Upper lobe of left lung (tissue), 6 donors: ENCODE data around the gene TFB1M. TPM values are rescaled to one million over a fixed set of nuclear protein-coding genes. Genes with fewer than 3 reads are reported as not detected.

Experiments
- ATAC-seq, 2 donors: fragments of 200-7000 bp; cut with Tn5 transposase; one replicate each; pipeline ENCODE4 v1.9.1; 2022; ENCODE audit warnings: mild to moderate bottlenecking in 2 of 2, moderate library complexity in 2 of 2; ENCODE audit not compliant: low FRiP score in 2 of 2
- DNase-seq, 2 donors: peaks; one replicate each; pipeline ENCODE4 v3.0.0-alpha.2; 2019 to 2020
- H3K27ac ChIP-seq, 4 donors: fragments of 200-600 bp; sonication (generic); one replicate each; pipeline ENCODE4 v1.5.1; 2016 to 2019
- H3K27me3 ChIP-seq, 4 donors: fragments of 200-600 bp; sonication (generic); one replicate each; pipeline ENCODE4 v1.5.1; 2017 to 2019
- H3K36me3 ChIP-seq, 4 donors: fragments of 200-600 bp; sonication (generic); one replicate each; pipeline ENCODE4 v1.5.1; 2016 to 2019
- H3K4me1 ChIP-seq, 4 donors: fragments of 200-600 bp; sonication (generic); one replicate each; pipeline ENCODE4 v1.5.1; 2018 to 2019
- H3K4me3 ChIP-seq, 4 donors: fragments of 200-600 bp; sonication (generic); one replicate each; pipeline ENCODE4 v1.5.1; 2017 to 2019; ENCODE audit warnings: mild to moderate bottlenecking in 2 of 4, moderate library complexity in 1 of 4
- H3K9me3 ChIP-seq, 4 donors: fragments of 200-600 bp; sonication (generic); one replicate each; pipeline ENCODE4 v1.5.1; 2018 to 2019
- EP300 ChIP-seq, 4 donors: sonication (generic); formaldehyde crosslinking; IDR thresholded peaks; one replicate each; pipeline ENCODE4 v1.5.1; 2017; ENCODE audit warnings: antibody characterized with exemption in 4 of 4, control low read depth in 2 of 4
- POLR2A ChIP-seq, 4 donors: fragments of 450-650 bp; IDR thresholded peaks; one replicate each; pipeline ENCODE4 v1.5.1; 2016 to 2017; ENCODE audit warnings: antibody characterized with exemption in 4 of 4, mild to moderate bottlenecking in 2 of 4
- POLR2AphosphoS5 ChIP-seq, 2 donors: sonication (generic); formaldehyde crosslinking; IDR thresholded peaks; one replicate each; pipeline ENCODE4 v1.5.1; 2017; ENCODE audit warnings: antibody characterized with exemption in 2 of 2
- WGBS, 2 donors: methylation state at CpG; one replicate each; pipeline ENCODE4 v1.1.5; 2017 to 2018; 5-methylcytosine and 5-hydroxymethylcytosine counted together
- total RNA-seq, 6 donors: library from RNA; depleted of rRNA in 4 of 6; stranded (reverse); fragments of >200 nt in 4 of 6; gene quantifications; one replicate each; pipeline versions ENCODE4 v1.1.0 to v1.2.1, GENCODE V29; 2016 to 2021
- TF ChIP-seq, protein P1 (sequence below), 6 experiments: fragments of 450-650 bp in 4 of 6; fragments of 200-600 bp in 2 of 6; sonication (generic) in 2 of 6; IDR thresholded peaks; one replicate each; pipeline ENCODE4 v1.5.1; 2016 to 2019; ENCODE audit warnings: antibody characterized with exemption in 6 of 6
- donor health status: DM: no; HTN: no; CAD: no; lungs with moderate emphysema.
- donor health status: DM: no; HTN: yes; CAD: no; lungs with severe emphysema.

TFB1M gene
- total RNA-seq, 6 donors from 2014 or later: 4.2 to 19.6 (median 15.0) TPM

DNA sequence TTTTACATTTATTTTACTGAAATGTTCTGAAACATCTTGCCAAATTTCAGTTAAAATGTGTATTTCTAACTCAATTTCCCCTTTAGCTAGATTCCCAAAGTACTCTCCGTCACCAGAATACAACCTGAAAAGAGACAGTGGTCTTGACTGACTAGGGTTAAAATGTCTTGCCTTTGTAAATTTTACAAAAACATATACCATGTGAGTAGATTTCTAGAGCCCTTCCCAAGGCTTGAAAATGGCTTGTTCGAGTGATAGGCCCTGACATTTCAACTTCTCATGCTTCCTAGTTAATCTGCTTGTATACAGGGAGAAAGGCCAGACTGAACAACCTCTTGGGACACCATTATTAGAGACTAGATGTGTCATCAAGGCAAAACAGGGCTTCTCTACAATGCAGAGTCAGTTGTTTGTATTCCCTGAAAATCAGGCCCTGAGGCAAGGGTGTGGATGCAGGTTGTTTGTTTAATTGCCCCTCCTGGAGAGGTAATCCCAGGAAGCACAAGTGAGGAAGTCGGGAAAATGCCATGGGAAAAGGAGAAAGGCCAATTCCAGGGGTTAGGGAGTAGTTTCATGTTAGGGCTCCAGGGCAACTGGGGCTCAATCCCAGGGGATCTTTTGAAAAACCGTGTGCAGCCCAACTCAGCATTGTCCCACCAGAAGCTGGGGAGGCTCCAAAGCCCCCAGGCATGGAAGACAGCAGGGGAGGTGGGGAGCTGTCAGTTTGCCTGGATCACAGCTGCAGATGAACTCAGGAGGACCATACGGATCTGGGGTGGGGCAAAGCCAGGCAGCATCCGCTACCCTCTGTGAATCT is 11.6 kb upstream of the TFB1M start:
- H3K27ac ChIP-seq: no peak overlapping the region
- no peak for DNase-seq
- no peak overlapping the region for H3K4me3 ChIP-seq
- no peaks in the 10 kb centered on the region for H3K9me3 ChIP-seq
- WGBS, 2 donors: 88 to 89% methylated on average over 5 to 6 of the region's 6 CpGs
- no peaks in the 10 kb centered on the region for H3K27me3 ChIP-seq
- no peak for ATAC-seq
- no peak for TF ChIP-seq POLR2AphosphoS5 (IDR thresholded peaks at IDR 0.05)
- TF ChIP-seq, protein P1, sequence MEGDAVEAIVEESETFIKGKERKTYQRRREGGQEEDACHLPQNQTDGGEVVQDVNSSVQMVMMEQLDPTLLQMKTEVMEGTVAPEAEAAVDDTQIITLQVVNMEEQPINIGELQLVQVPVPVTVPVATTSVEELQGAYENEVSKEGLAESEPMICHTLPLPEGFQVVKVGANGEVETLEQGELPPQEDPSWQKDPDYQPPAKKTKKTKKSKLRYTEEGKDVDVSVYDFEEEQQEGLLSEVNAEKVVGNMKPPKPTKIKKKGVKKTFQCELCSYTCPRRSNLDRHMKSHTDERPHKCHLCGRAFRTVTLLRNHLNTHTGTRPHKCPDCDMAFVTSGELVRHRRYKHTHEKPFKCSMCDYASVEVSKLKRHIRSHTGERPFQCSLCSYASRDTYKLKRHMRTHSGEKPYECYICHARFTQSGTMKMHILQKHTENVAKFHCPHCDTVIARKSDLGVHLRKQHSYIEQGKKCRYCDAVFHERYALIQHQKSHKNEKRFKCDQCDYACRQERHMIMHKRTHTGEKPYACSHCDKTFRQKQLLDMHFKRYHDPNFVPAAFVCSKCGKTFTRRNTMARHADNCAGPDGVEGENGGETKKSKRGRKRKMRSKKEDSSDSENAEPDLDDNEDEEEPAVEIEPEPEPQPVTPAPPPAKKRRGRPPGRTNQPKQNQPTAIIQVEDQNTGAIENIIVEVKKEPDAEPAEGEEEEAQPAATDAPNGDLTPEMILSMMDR (IDR thresholded peaks at IDR 0.05): no peak
- no peak for TF ChIP-seq POLR2A (IDR thresholded peaks at IDR 0.05)
- no peak for TF ChIP-seq EP300 (IDR thresholded peaks at IDR 0.05)
- H3K36me3 ChIP-seq: no peaks in the 10 kb centered on the region
- peaks cover 0 to 13% (median 5%) of the 10 kb centered on the region in 4 donors for H3K4me1 ChIP-seq

DNA sequence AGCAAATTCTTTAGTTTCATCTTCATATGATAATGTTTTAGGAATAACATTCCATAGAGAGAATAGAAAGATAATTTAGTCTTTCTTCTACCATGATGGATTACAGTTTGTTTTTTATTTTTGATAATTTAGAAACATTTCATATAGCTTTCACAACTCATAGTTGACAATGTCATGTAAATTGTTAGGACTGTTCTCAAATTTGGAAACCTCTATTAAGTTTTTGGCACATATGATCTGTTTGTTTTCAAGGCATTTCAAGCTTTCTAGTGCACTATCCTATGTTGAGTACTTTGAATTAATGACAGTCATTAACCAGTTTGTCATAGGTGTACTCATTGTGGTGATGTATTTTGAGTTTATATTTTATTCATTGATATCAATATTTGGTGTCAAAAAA is 10.7 kb upstream of the TFB1M start:
- Histone ChIP-seq H3K27me3 (no peaks in the 10 kb centered on the region), H3K27ac (no peak overlapping the region), H3K9me3 (no peaks in the 10 kb centered on the region), H3K4me1 (peaks cover 0 to 13% (median 5%) of the 10 kb centered on the region in 4 donors), H3K4me3 (no peak overlapping the region), H3K36me3 (no peaks in the 10 kb centered on the region)
- no peak for TF ChIP-seq POLR2A (IDR thresholded peaks at IDR 0.05)
- TF ChIP-seq, protein P1 (IDR thresholded peaks at IDR 0.05): no peak
- no peak for TF ChIP-seq POLR2AphosphoS5 (IDR thresholded peaks at IDR 0.05)
- no peak for ATAC-seq
- no peak for DNase-seq

DNA sequence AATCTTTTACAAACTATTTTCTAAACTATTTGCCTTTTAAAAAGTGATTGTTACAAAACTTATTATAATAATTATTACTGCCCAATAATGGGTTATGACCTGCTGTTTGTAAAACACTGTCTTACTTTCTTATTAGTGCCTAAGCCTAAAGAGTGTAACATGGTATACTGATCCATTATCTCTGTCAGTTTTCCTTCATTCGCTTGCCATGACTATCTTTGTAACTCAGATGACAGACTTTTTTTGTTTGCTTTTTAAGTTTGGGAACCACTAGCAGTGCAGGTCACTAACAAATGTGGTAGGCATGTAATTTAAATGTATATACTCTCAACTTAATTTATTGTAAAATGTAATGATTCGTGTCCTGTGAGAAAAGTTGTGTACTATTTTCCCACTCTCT is 9.9 kb upstream of the TFB1M start:
- Histone ChIP-seq H3K36me3 (no peaks in the 10 kb centered on the region), H3K9me3 (no peaks in the 10 kb centered on the region), H3K27me3 (no peaks in the 10 kb centered on the region), H3K4me3 (no peak overlapping the region), H3K27ac (no peak overlapping the region), H3K4me1 (peaks cover 0 to 12% (median 5%) of the 10 kb centered on the region in 4 donors)
- DNase-seq (no peak), ATAC-seq (no peak)
- 90 to 91% methylated on average over 2 of the region's 2 CpGs for WGBS, 2 donors
- no peak for TF ChIP-seq POLR2A (IDR thresholded peaks at IDR 0.05)
- TF ChIP-seq POLR2AphosphoS5 (IDR thresholded peaks at IDR 0.05): no peak
- no peak for TF ChIP-seq EP300 (IDR thresholded peaks at IDR 0.05)
- TF ChIP-seq, protein P1 (IDR thresholded peaks at IDR 0.05): no peak

DNA sequence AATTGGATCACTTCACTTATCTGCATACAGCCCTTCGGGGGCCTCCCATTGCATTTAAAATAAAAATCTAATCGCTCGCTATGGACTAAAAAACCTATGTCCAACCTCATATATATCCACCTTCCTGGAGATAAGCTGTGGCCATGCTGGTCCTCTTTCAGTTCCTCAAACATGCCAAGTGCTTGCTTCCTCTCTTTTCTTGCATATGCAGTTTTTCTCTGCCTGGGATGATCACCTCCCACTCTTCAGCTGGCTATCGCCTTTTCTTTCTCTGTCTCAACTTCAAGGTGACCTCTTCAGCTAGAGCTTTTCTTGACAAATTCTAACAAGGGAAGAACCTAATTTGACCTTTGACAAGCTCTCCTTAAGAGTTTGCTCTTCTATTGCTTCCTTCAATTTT is 5.6 kb upstream of the TFB1M start:
- TF ChIP-seq POLR2AphosphoS5 (IDR thresholded peaks at IDR 0.05): no peak
- TF ChIP-seq POLR2A (IDR thresholded peaks at IDR 0.05): no peak
- TF ChIP-seq, protein P1 (IDR thresholded peaks at IDR 0.05): no peak
- no peak for TF ChIP-seq EP300 (IDR thresholded peaks at IDR 0.05)
- H3K4me1 ChIP-seq: peaks cover 0 to 5% (median 0%) of the 10 kb centered on the region in 4 donors
- peak overlapping the region in 2 of 4 donors; percentile 7 to 26 for H3K4me3 ChIP-seq
- no peaks in the 10 kb centered on the region for H3K36me3 ChIP-seq
- WGBS, 2 donors: 75 to 86% methylated on average over 4 of the region's 4 CpGs
- no peaks in the 10 kb centered on the region for H3K9me3 ChIP-seq
- H3K27me3 ChIP-seq: no peaks in the 10 kb centered on the region
- no peak overlapping the region for H3K27ac ChIP-seq
- DNase-seq: no peak
- no peak for ATAC-seq

DNA sequence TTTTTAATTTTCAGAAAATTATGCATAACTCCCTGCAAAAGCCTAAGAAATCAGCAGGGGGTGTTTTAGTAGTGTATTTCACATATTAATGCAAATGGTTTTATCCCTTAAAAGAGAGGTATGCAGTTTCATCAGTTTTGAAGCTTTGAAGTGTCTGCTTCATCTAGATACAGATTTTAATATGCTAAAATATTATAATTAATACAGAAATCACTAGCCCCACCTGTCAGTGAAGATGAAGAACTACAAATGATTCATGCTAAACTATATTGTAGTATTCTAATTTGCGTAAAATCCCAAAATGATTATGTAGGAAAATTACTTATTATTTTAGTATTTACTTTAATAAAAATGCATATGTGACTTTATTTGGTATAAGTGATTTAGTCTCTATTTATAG is 2.9 kb upstream of the TFB1M start:
- DNase-seq: no peak
- Histone ChIP-seq H3K4me1 (peaks cover 0 to 7% (median 5%) of the 10 kb centered on the region in 4 donors), H3K27me3 (no peaks in the 10 kb centered on the region), H3K9me3 (no peaks in the 10 kb centered on the region), H3K4me3 (no peak overlapping the region), H3K27ac (no peak overlapping the region), H3K36me3 (no peaks in the 10 kb centered on the region)
- 87 to 95% methylated on average over 1 of the region's 1 CpG for WGBS, 2 donors
- no peak for ATAC-seq
- TF ChIP-seq POLR2A (IDR thresholded peaks at IDR 0.05): no peak
- TF ChIP-seq, protein P1 (IDR thresholded peaks at IDR 0.05): no peak
